Psoas muscle (tissue), 8 donors: ENCODE results near the gene ELAVL2. TPM values are rescaled to one million over a fixed set of nuclear protein-coding genes. Genes with fewer than 3 reads are reported as not detected.

ENCODE experiments used
- ATAC-seq, 4 donors: fragments of 200-7000 bp; cut with Tn5 transposase; one replicate each; pipeline ENCODE4 v1.9.1; 2020; ENCODE audit warnings: moderate library complexity in 3 of 4, mild to moderate bottlenecking in 2 of 4
- DNase-seq, 2 donors: peaks; one replicate each; pipeline ENCODE4 v3.0.0-alpha.2; 2020
- H3K27ac ChIP-seq: fragments of 200-600 bp; one replicate; pipeline ENCODE4 v1.8.0; 2022
- H3K27me3 ChIP-seq, 3 donors: fragments of 200-600 bp in 1 of 3; one replicate each; pipeline versions ENCODE4 v1.6.1 to v1.8.0; 2013 to 2022; ENCODE audit warnings: low read length in 2 of 3, mild to moderate bottlenecking in 2 of 3, moderate library complexity in 1 of 3; ENCODE audit not compliant: insufficient read depth in 3 of 3
- H3K36me3 ChIP-seq, 2 donors: fragments of 200-600 bp in 1 of 2; one replicate each; pipeline versions ENCODE4 v1.6.1 to v1.8.0; 2013 to 2022; ENCODE audit warnings: low read depth in 1 of 2, mild to moderate bottlenecking in 1 of 2, moderate library complexity in 1 of 2; ENCODE audit not compliant: insufficient read depth in 1 of 2
- H3K4me1 ChIP-seq: fragments of 200-600 bp; one replicate; pipeline ENCODE4 v1.8.0; 2022
- H3K4me3 ChIP-seq: fragments of 200-600 bp; one replicate; pipeline ENCODE4 v1.8.0; 2022; ENCODE audit warnings: mild to moderate bottlenecking
- H3K9me3 ChIP-seq: fragments of 200-600 bp; one replicate; pipeline ENCODE4 v1.8.0; 2022
- CTCF ChIP-seq: fragments of 200-600 bp; IDR thresholded peaks from one replicate; pipeline ENCODE4 v1.8.0; 2022; ENCODE audit warnings: antibody characterized with exemption
- WGBS, 3 donors: extraction: QIAGEN DNeasy Blood & Tissue Kit; methylation state at CpG; one replicate each; pipeline versions ENCODE4 v1.1.6 to v1.1.7; 2013; 5-methylcytosine and 5-hydroxymethylcytosine counted together
- intact Hi-C, 2 donors: fragments of 100-400 bp; cut with DNase I; formaldehyde crosslinking; loops; one replicate each; pipeline versions ENCODE4 v1.11.0 to v1.14.2; 2022
- polyA plus RNA-seq, 3 donors: library from polyadenylated mRNA; stranded (reverse); fragments of 200-250 nt; gene quantifications; one replicate each; pipeline ENCODE4 v1.2.3, GENCODE V29; 2013
- total RNA-seq, 4 donors: library from RNA; stranded (reverse); fragmentation: NEBNext Ultra II Directional in 2 of 4; extraction: Animal tissue kit (Norgen Biotek cat#: 25700) in 2 of 4; gene quantifications; one replicate each; pipeline versions ENCODE4 v1.2.1 to v1.2.4, GENCODE V29; 2021 to 2023
- donor health status: healthy with polysubstance abuse.
- donor health status: DM: no; HTN: no; CAD: no; lungs with moderate emphysema.
- donor health status: Bipolar disorder and iron deficiency.
- donor health status: healthy.
- donor health status: DM: yes; HTN: yes; CAD: no.
- donor health status: DM: no; HTN: no; CAD: no.
- donor health status: DM: no; HTN: no; CAD: no.
- donor health status: DM: yes; HTN: yes; CAD: no.

Gene ELAVL2
- total and polyA plus RNA-seq, 7 donors = 0.03 to 0.32 (median 0.04) TPM; not detected in 4

DNA sequence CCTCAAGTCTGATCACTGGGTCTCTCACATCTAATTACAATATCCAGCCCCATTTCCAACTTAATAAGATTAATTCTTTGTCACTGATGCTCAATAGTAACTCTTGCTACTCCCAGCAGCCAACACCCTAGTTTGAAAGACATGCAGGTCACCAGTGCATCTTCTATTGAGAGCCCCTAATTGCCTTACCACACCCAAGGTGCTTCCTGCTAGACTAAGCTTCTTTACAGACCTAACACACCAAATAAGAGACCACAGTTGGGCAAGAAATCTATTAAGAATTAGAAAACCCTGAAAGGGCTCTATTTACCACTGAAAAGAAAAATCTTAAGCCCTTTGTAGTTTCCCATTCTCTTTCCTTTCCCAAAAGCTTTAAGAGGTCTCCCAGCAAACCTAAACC is 26.5 kb downstream of the ELAVL2 start:
- no peaks in the 10 kb centered on the region for H3K27me3 ChIP-seq
- ATAC-seq (no peak), DNase-seq (no peak)
- TF ChIP-seq CTCF = no peak
- no peak overlapping the region for H3K27ac ChIP-seq
- H3K36me3 ChIP-seq = no peaks in the 10 kb centered on the region
- no peaks in the 10 kb centered on the region for H3K9me3 ChIP-seq
- no peak overlapping the region for H3K4me3 ChIP-seq
- no peaks in the 10 kb centered on the region for H3K4me1 ChIP-seq
- intact Hi-C loops = no loop called here

DNA sequence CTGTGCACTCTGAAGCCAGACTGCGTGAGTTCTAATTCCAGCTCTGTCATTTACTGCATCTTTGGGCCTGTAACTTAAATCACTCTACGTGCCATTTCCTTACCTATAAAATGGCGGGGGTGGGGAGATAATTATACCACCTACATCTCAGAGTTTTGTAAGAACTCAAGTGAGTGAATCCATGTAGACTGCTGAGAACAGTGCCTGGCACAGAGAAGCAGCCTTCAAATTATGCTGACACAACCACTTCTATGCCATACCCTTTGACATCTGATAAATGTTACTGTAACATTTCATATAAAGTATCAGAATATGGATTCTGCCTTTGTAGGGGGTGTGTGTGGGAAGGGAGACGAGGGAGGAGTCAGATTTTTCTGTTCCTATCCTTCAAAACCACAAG is 27.7 kb downstream of the ELAVL2 start:
- Histone ChIP-seq H3K27ac (no peak overlapping the region), H3K27me3 (no peaks in the 10 kb centered on the region), H3K4me1 (no peaks in the 10 kb centered on the region), H3K9me3 (no peaks in the 10 kb centered on the region), H3K36me3 (no peaks in the 10 kb centered on the region), H3K4me3 (no peak overlapping the region)
- no peak for DNase-seq
- intact Hi-C loops = no loop called here
- WGBS, 3 donors = 84 to 89% (median 88%) methylated on average over 4 of the region's 4 CpGs
- TF ChIP-seq CTCF = no peak
- ATAC-seq = no peak

- Histone ChIP-seq H3K4me1 (no peaks in the 10 kb centered on the region), H3K9me3 (no peaks in the 10 kb centered on the region), H3K4me3 (no peak overlapping the region), H3K27me3 (no peaks in the 10 kb centered on the region), H3K27ac (no peak overlapping the region), H3K36me3 (no peaks in the 10 kb centered on the region)
- no peak for ATAC-seq
- 82 to 91% (median 86%) methylated on average over 3 of the region's 3 CpGs for WGBS, 3 donors
- DNase-seq = no peak
- TF ChIP-seq CTCF = no peak
- intact Hi-C loops = no loop called here
Measured at GRCh38 chr9:23796209-23796608, 29.8 kb downstream of the ELAVL2 start.

- no peak for TF ChIP-seq CTCF
- no peak overlapping the region for H3K4me3 ChIP-seq
- H3K4me1 ChIP-seq = no peaks in the 10 kb centered on the region
- intact Hi-C loops = no loop called here
- no peak overlapping the region for H3K27ac ChIP-seq
- 44 to 46% (median 45%) methylated on average over 9 of the region's 9 CpGs for WGBS, 3 donors
- DNase-seq (no peak), ATAC-seq (no peak)
- no peaks in the 10 kb centered on the region for H3K36me3 ChIP-seq
- H3K27me3 ChIP-seq = peaks cover 0 to 3% (median 0%) of the 10 kb centered on the region in 3 donors
- no peaks in the 10 kb centered on the region for H3K9me3 ChIP-seq
Measured at GRCh38 chr9:23790351-23791260, 35.4 kb downstream of the ELAVL2 start.
